ENCODE results near the gene CTNS. TPM values are rescaled to one million over a fixed set of nuclear protein-coding genes. Genes with fewer than 3 reads are reported as not detected.
A peak's percentile ranks its signal among the peaks of the same experiment; 100 is the strongest.

The CTNS gene
- total and polyA plus RNA-seq, 2 of the 13 experiments (the other 11 are each of a cell fraction or from before 2014, with no cell fraction given) = 9.5 to 13.7 TPM

DNA sequence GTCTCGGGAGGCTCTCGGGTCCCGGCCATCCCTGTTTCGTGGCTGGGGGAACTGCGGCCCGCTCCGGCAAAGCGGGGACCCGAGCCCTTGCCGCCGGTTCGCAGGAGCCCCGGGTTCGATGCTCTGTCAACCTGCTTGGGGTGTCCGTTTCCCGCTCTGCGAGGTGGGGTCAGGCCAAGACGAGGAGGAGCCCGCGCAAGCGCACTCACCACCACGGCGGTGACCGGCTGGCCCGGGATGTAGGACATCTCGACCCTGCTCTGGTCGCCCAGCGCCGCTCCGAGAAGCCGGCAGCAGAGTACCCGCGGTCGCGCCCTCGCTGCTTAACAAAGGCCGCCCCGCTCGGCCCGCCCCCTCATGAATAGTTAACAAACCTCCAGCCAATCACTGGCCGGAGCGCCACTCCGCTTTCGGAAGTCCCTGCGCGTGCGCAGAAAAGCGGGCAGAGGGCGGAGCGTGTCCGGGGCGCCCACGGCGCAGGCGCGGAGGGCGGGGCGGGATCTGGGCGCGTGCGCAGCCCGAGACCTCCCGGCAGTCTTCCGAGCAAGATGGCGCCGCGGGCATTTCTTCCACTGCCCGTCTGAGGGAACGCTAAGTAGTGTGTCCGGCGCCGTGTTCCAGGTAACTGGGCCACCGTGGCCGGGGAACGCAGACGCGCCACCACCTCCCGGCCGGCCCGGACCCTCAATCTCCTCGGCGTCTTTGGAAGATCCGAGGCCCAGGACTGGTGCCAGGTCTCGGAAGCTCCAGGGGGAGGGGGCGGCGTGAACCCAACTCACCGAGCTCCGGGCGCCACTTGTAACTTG, 31.9 kb downstream of the CTNS start, which contains the start of the genes EMC6 and TAX1BP3 (continued):
- TF ChIP-seq RFXANK (CRISPR knock-in tag; IDR thresholded peaks at IDR 0.05) (no peak), ZSCAN20 (CRISPR knock-in tag; IDR thresholded peaks at IDR 0.05; ENCODE audit: borderline replicate concordance) (peak; percentile 39; the same call in 1 of the 2 replicates), ZFP36L1 (CRISPR knock-in tag; IDR thresholded peaks at IDR 0.05) (peak; percentile 80), ZKSCAN1 (IDR thresholded peaks at IDR 0.05; ENCODE audit: low read length) (no peak; the same call in 1 of the 2 replicates), ZNF749 (CRISPR knock-in tag; IDR thresholded peaks at IDR 0.05; ENCODE audit: borderline replicate concordance) (0 out of 2 replicates have a peak, but pooled peaks have one; percentile 51), TBX3 (IDR thresholded peaks at IDR 0.05; ENCODE audit: borderline replicate concordance) (no peak), TSC22D2 (CRISPR knock-in tag; IDR thresholded peaks at IDR 0.05; ENCODE audit: borderline replicate concordance) (peak; percentile 63; the same call in 1 of the 2 replicates), POLR2G (IDR thresholded peaks at IDR 0.05; ENCODE audit: low read depth, low read length) (peak; percentile 97), IKZF4 (CRISPR knock-in tag; IDR thresholded peaks at IDR 0.05; ENCODE audit: borderline replicate concordance, low read depth, not compliant biosample characterization) (peak; percentile 65), ZFYVE20 (CRISPR knock-in tag; IDR thresholded peaks at IDR 0.05; ENCODE audit: borderline replicate concordance, low read depth) (peak; percentile 61; the same call in 1 of the 2 replicates), GATAD2A (CRISPR knock-in tag; IDR thresholded peaks at IDR 0.05) (no peak; the same call in 1 of the 2 replicates), ZBTB21 (CRISPR knock-in tag; IDR thresholded peaks at IDR 0.05) (peak; percentile 41)
- TF ChIP-seq, protein P1, sequence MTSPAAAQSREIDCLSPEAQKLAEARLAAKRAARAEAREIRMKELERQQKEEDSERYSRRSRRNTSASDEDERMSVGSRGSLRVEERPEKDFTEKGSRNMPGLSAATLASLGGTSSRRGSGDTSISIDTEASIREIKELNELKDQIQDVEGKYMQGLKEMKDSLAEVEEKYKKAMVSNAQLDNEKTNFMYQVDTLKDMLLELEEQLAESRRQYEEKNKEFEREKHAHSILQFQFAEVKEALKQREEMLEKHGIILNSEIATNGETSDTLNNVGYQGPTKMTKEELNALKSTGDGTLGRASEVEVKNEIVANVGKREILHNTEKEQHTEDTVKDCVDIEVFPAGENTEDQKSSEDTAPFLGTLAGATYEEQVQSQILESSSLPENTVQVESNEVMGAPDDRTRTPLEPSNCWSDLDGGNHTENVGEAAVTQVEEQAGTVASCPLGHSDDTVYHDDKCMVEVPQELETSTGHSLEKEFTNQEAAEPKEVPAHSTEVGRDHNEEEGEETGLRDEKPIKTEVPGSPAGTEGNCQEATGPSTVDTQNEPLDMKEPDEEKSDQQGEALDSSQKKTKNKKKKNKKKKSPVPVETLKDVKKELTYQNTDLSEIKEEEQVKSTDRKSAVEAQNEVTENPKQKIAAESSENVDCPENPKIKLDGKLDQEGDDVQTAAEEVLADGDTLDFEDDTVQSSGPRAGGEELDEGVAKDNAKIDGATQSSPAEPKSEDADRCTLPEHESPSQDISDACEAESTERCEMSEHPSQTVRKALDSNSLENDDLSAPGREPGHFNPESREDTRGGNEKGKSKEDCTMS (CRISPR knock-in tag; conservative IDR thresholded peaks at IDR 0.05) = no peak
- TF ChIP-seq, protein P2, sequence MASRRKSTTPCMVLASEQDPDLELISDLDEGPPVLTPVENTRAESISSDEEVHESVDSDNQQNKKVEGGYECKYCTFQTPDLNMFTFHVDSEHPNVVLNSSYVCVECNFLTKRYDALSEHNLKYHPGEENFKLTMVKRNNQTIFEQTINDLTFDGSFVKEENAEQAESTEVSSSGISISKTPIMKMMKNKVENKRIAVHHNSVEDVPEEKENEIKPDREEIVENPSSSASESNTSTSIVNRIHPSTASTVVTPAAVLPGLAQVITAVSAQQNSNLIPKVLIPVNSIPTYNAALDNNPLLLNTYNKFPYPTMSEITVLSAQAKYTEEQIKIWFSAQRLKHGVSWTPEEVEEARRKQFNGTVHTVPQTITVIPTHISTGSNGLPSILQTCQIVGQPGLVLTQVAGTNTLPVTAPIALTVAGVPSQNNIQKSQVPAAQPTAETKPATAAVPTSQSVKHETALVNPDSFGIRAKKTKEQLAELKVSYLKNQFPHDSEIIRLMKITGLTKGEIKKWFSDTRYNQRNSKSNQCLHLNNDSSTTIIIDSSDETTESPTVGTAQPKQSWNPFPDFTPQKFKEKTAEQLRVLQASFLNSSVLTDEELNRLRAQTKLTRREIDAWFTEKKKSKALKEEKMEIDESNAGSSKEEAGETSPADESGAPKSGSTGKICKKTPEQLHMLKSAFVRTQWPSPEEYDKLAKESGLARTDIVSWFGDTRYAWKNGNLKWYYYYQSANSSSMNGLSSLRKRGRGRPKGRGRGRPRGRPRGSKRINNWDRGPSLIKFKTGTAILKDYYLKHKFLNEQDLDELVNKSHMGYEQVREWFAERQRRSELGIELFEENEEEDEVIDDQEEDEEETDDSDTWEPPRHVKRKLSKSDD (CRISPR knock-in tag; IDR thresholded peaks at IDR 0.05; ENCODE audit: low read depth) = no peak
- TF ChIP-seq, protein P3, sequence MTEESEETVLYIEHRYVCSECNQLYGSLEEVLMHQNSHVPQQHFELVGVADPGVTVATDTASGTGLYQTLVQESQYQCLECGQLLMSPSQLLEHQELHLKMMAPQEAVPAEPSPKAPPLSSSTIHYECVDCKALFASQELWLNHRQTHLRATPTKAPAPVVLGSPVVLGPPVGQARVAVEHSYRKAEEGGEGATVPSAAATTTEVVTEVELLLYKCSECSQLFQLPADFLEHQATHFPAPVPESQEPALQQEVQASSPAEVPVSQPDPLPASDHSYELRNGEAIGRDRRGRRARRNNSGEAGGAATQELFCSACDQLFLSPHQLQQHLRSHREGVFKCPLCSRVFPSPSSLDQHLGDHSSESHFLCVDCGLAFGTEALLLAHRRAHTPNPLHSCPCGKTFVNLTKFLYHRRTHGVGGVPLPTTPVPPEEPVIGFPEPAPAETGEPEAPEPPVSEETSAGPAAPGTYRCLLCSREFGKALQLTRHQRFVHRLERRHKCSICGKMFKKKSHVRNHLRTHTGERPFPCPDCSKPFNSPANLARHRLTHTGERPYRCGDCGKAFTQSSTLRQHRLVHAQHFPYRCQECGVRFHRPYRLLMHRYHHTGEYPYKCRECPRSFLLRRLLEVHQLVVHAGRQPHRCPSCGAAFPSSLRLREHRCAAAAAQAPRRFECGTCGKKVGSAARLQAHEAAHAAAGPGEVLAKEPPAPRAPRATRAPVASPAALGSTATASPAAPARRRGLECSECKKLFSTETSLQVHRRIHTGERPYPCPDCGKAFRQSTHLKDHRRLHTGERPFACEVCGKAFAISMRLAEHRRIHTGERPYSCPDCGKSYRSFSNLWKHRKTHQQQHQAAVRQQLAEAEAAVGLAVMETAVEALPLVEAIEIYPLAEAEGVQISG (CRISPR knock-in tag; IDR thresholded peaks at IDR 0.05) = peak; percentile 61
- TF ChIP-seq, protein P4, sequence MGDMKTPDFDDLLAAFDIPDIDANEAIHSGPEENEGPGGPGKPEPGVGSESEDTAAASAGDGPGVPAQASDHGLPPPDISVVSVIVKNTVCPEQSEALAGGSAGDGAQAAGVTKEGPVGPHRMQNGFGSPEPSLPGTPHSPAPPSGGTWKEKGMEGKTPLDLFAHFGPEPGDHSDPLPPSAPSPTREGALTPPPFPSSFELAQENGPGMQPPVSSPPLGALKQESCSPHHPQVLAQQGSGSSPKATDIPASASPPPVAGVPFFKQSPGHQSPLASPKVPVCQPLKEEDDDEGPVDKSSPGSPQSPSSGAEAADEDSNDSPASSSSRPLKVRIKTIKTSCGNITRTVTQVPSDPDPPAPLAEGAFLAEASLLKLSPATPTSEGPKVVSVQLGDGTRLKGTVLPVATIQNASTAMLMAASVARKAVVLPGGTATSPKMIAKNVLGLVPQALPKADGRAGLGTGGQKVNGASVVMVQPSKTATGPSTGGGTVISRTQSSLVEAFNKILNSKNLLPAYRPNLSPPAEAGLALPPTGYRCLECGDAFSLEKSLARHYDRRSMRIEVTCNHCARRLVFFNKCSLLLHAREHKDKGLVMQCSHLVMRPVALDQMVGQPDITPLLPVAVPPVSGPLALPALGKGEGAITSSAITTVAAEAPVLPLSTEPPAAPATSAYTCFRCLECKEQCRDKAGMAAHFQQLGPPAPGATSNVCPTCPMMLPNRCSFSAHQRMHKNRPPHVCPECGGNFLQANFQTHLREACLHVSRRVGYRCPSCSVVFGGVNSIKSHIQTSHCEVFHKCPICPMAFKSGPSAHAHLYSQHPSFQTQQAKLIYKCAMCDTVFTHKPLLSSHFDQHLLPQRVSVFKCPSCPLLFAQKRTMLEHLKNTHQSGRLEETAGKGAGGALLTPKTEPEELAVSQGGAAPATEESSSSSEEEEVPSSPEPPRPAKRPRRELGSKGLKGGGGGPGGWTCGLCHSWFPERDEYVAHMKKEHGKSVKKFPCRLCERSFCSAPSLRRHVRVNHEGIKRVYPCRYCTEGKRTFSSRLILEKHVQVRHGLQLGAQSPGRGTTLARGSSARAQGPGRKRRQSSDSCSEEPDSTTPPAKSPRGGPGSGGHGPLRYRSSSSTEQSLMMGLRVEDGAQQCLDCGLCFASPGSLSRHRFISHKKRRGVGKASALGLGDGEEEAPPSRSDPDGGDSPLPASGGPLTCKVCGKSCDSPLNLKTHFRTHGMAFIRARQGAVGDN (CRISPR knock-in tag; IDR thresholded peaks at IDR 0.05) = peak; percentile 85

Measured in HepG2 (cell line).